BE2C (cell line): ENCODE data around the gene TRAF3IP1.

Experiments
- DNase-seq: peaks from one replicate; pipeline ENCODE4 v3.0.0-alpha.2; 2020
- H3K27me3 ChIP-seq: fragments of 250-450 bp; sonication (Bioruptor Pico); 2 replicates; pipeline ENCODE4 v1.5.1; 2020; ENCODE audit warnings: mild to moderate bottlenecking
- H3K36me3 ChIP-seq: fragments of 250-450 bp; sonication (Bioruptor Pico); 2 replicates; pipeline ENCODE4 v1.5.1; 2020; ENCODE audit warnings: mild to moderate bottlenecking
- H3K4me1 ChIP-seq: fragments of 250-450 bp; sonication (Bioruptor Pico); 2 replicates; pipeline ENCODE4 v1.5.1; 2020
- H3K4me3 ChIP-seq: 2 replicates; pipeline ENCODE4 v1.5.1; 2011; ENCODE audit warnings: low read depth, low read length
- H3K9me3 ChIP-seq: fragments of 250-450 bp; sonication (Bioruptor Pico); 2 replicates; pipeline ENCODE4 v1.5.1; 2020
- CTCF ChIP-seq: IDR thresholded peaks from 2 replicates; pipeline ENCODE4 v1.5.1; 2012; ENCODE audit warnings: mild to moderate bottlenecking, low read depth, low read length

Gene TRAF3IP1

GRCh38 chr2:238427435-238428162, 107.3 kb downstream of the TRAF3IP1 start:
- no peaks in the 10 kb centered on the region for H3K4me1 ChIP-seq
- peak overlapping the region; percentile 96 for H3K4me3 ChIP-seq
- TF ChIP-seq CTCF: no peak
- H3K9me3 ChIP-seq: no peaks in the 10 kb centered on the region
- peaks cover 3% of the 10 kb centered on the region; the same call in 1 of the 2 replicates for H3K36me3 ChIP-seq
- DNase-seq: no peak
- H3K27me3 ChIP-seq: no peaks in the 10 kb centered on the region

- no peak for DNase-seq
- Histone ChIP-seq H3K4me3 (no peak overlapping the region), H3K36me3 (peaks cover 12% of the 10 kb centered on the region), H3K9me3 (no peaks in the 10 kb centered on the region), H3K27me3 (no peaks in the 10 kb centered on the region), H3K4me1 (no peaks in the 10 kb centered on the region)
- TF ChIP-seq CTCF: no peak
These were observed 108.5 kb downstream of the TRAF3IP1 start for GRCh38 chr2:238428866-238429265.

- TF ChIP-seq CTCF: no peak
- Histone ChIP-seq H3K4me3 (no peak overlapping the region), H3K9me3 (no peaks in the 10 kb centered on the region), H3K4me1 (no peaks in the 10 kb centered on the region), H3K36me3 (peaks cover 30% of the 10 kb centered on the region), H3K27me3 (no peaks in the 10 kb centered on the region)
- DNase-seq: no peak
These were observed 110.5 kb downstream of the TRAF3IP1 start for GRCh38 chr2:238430781-238431180.

- peaks cover 32% of the 10 kb centered on the region for H3K36me3 ChIP-seq
These were observed 111.1 kb downstream of the TRAF3IP1 start for GRCh38 chr2:238431456-238431855.

GRCh38 chr2:238433300-238433915, 113.1 kb downstream of the TRAF3IP1 start:
- no peaks in the 10 kb centered on the region for H3K4me1 ChIP-seq
- H3K36me3 ChIP-seq: peaks cover 35% of the 10 kb centered on the region
- no peak overlapping the region for H3K4me3 ChIP-seq
- H3K9me3 ChIP-seq: no peaks in the 10 kb centered on the region
- H3K27me3 ChIP-seq: no peaks in the 10 kb centered on the region
- no peak for TF ChIP-seq CTCF
- no peak for DNase-seq

More at GRCh38 chr2:238431456-238431855, 111.1 kb downstream of the TRAF3IP1 start:
- no peak for TF ChIP-seq CTCF
- Histone ChIP-seq H3K27me3 (no peaks in the 10 kb centered on the region), H3K9me3 (no peaks in the 10 kb centered on the region), H3K4me1 (no peaks in the 10 kb centered on the region), H3K4me3 (no peak overlapping the region)
- DNase-seq: no peak
